Skeletal muscle cell (primary cell): ENCODE results near the gene PPARG.

Experiments
- DNase-seq: peaks from one replicate; pipeline ENCODE4 v3.0.0-alpha.2; 2010; ENCODE audit warnings: low read depth
- H3K4me3 ChIP-seq: 2 replicates; pipeline ENCODE4 v1.5.1; 2011; ENCODE audit warnings: low read depth, mild to moderate bottlenecking, control low read depth, low read length, moderate library complexity

Gene PPARG

DNA sequence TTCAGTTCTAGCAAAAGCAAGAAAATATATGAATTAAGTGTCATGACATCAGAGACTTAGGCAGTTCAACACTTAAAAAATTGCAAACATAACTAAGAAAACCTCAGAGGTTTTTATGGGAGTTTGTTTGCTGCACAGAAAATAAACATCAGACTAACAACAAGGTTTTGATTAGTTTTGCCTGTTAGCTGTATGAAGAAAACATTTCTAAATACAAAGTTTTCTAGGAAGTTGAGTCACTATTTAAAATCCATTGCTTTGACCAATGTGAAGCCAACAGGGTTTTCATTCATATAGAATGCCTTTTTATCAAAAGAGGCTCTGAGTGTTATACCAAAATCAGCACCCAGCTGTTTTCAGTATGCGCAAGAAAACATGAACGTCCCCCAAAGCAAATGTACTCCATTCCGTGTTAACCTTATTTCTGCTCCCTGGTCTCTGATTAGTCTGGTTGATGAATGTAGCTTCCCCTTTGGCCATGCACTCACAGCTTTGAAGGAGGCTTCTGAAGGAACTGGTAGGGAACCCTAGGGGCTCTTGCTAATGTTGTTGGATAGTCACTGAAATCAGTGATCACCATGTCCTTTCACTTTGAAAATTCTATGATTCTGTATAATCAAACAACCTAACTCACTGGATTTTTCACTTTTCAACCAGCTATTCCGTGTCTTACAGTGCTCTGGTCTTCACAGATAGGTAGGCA, 105.8 kb downstream of the PPARG start:
- DNase-seq, result no peak
- H3K4me3 ChIP-seq, result no peak overlapping the region

DNA sequence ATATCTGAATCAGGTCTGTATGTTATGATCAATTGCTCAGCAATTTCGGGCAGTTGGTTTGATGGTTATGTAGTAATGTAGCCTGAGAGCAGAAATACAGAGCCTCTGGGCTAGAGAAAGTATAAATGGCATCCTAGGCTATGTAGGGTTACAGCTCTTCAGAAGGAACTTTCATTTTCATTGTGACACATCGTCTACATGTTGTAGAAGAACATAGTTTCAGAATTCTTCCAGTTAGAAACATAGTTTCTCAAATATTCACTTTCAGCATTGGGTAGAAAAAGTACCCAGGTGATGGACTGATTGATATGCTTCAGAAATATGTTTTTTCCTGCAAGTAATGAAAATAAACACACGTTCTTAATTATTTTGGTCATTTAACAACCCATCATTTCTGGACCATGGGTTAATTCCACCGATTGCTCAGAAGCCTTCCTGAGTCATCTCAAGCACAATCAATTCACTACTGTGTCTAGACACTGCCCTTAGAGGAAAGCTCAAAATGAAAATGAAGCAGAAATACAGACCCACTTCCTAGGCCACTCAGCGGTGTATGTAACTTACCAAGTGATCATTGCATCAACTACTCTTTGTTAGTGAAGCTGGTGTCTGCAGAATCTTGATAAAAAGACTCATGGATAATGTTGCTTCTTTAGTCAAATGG, 106.6 kb downstream of the PPARG start:
- no peak overlapping the region for H3K4me3 ChIP-seq
- no peak for DNase-seq

DNA sequence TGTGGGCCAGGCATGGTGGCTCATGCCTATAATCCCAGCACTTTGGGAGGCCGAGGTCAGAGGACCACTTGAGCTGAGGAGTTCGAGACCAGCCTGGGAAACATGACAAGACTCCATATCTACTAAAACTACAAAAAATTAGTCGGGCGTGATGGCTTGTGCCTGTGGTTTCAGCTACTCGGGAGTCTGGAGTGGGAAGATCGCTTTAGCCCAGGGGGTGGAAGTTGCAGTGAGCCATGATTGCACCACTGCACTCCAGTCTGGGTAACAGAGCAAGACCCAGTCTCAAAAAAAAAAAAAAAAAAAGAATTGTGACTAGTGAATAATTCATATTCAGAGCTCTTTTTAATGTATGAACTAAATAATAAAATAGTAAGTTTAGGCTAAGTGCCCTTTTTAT, 107.6 kb downstream of the PPARG start:
- no peak overlapping the region for H3K4me3 ChIP-seq
- DNase-seq, result no peak

DNA sequence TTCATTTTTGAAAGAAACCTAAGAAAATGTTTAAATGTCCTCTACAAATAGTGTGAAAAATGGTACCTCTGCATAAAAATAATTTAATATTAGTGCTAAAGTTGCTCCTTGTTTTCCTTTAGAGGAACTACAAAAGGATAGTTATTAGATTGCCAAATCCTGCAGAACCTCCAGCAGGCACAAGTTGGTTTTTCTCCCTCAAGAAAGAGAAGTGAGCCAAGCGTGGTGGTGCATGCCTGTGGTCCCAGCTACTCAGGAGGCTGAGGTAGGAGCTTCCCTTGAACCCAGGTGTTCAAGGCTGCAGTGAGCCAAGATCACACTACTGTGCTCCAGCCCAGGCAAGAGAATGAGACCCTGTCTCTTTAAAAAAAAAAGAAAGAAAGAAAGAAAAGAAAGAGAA, 110.4 kb downstream of the PPARG start:
- no peak for DNase-seq
- no peak overlapping the region for H3K4me3 ChIP-seq

DNA sequence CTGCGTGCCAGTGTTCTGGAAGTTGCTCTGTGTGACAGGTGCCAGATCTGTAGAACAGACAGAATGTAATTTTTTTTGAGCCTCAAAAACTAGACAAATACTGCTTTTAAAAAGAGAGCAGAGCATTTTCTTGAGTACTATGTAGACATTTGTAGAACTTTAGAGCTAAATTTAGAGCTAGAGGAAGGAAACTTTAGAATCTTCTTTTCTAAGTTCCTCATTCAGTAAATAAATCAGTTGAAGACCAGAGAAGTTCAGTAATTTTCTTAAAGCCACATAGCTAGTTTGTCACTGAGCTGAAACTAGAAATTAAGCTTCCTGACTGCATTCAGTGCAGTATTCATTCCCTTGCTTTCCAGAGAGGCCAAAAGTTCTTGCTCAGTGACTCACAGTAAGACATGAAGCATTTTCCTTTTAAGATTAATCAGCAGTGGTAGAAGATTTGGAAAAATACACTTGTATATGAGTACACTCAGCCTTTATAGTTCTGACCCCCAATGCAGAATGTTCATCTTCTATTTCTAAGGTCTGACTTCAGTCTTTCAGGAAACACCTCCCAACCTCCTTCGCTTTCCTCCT, 111.8 kb downstream of the PPARG start:
- DNase-seq, result no peak
- no peak overlapping the region for H3K4me3 ChIP-seq

DNA sequence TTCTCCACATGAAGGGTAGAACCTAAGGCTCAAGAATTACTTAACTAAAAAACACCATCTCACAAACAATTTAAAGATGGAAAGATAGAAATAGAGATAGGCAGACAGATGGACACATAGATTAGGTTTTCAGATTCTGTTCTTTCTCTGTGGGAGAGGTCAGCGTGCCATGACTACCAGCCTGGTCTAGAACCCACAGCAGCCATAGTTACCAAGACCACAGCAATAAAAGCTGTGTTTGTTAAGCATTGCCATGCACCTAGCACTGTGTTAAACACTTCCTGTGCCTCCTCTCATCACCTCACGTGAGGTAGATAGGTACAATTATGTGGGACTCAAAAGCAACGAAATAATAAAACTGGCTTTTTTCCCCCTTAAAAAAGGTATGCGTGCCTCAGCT, 112.3 kb downstream of the PPARG start:
- no peak for DNase-seq
- no peak overlapping the region for H3K4me3 ChIP-seq

DNA sequence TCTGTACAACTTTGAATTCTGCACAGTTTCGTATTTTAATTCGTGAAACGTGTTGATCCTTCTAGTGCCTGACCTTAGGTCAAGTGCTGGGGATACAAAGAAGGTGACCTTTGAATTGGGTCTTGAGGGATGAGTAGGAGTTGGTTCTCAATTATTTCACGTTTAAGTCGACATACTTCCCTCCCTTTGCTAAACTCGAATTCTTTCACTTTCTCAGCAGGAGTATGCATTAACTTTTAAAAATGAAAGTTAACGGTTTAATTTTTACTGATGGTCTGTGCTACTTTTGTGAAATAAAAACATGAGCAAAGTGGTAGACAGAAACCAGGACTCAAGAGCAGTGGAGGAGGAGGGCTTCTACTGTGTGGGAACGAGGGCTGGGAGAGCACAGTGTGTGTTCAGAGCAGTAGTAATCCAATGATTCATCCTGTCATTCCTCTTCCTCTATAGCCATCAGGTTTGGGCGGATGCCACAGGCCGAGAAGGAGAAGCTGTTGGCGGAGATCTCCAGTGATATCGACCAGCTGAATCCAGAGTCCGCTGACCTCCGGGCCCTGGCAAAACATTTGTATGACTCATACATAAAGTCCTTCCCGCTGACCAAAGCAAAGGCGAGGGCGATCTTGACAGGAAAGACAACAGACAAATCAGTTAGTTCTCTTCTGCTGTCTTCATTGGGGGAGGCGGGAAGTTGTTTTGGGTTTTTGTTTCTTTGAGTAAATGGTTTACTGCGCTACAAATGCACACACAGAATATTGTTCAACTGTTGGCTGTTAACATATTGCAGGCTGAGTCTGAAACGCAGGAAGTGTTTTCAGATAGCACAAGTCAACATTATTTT, 116.8 kb downstream of the PPARG start:
- no peak overlapping the region for H3K4me3 ChIP-seq
- DNase-seq, result peak; percentile 70

DNA sequence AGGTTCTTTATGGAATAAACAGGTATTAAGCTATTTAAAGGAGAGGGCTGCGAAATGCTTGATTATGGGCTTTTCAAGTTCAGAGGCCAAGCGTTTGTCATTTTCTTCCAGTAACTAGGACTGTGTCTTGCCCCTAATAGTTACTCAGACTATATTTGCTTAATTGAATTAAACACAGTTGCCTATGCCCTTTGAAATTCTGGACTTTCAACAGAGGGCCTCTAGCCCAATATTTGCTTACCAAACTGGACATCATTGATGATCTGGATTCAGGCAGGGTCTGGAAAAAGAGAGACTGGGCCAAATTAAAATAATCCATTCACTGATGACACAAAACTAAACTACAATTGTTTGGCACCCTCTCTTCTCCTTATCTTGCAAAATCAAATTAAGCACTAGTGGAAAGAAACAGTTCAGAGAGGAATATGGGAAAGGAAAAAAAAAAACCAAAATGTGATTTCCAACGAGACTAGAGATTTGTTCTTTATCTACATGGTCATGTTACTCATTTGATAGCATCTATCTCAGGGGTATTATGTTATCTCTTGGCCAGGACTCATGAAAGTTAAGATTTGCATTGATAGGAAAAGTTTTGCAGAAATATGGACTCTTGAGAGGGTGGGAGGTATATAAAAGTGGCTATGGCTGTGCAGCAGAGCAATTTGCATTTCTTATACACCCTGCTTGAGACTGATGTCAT, 120.3 kb downstream of the PPARG start:
- no peak overlapping the region for H3K4me3 ChIP-seq

DNA sequence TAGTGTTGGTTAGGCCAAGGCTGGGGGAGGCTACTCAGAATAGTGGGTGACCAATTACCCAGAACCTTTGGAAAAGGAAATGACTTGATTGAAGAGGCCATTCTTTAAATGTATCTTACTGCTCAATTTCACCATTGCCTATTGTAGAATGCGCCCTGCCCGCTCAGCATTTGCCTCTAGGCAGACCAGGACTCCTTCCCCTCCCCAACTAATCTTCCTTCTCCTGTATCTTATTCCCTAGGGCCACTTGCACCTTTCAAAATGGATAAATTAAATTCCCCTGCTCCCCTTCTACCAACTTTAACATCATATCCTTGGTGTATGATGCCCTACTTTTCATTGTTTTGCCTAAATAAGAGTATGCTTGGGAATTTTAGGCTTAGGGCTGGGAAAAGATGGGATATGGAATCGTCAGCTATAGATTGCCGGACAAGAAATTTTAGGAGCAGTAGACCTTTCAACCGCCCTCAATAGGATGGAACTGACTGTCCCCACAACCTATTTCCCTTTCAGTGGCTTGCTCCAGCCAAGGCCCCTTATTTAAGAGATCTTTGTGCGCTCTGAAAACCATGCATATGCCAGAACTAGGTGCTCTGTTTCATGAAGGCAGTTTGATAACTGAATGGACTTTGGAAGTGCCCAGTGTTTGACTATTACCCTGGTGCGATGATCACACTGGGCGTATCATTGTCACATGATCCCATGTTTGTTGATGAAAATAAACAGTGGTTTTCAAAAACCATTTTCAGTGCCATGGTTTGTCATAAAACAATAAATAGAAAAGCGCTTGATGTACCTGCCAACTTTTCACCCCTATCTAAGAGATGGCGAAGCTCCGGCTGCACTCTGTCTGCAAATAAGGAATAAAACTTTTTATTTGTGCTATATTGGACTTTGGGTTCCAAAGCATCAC, 121.1 kb downstream of the PPARG start:
- no peak for DNase-seq

More for the DNA sequence above, 120.3 kb downstream of the PPARG start:
- no peak for DNase-seq

DNA sequence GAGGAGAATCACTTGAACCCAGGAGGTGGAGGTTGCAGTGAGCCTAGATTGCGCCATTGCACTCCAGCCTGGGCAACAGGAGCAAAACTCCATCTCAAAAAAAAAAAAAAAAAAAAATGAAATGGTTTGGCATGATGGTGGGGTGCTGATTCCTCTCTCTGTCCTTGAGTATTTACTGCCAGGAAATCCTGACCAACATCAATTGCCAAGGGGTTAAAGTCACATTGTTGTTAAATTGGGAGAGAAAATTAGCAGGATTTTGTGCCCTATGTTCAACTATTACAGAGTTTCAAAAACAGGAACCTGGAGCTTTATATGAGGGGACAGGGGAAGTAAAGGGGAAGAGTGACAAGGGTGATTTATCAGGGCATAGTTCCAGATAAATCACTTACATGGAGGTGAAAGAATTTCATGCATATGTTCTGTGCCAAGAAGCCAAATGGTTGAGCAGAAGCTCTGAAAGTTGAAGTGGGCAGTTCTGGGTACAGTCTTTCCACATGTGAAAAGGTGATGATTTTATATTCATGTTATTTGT, 124.9 kb downstream of the PPARG start:
- no peak overlapping the region for H3K4me3 ChIP-seq
- DNase-seq, result no peak

More for the DNA sequence above, 121.1 kb downstream of the PPARG start:
- H3K4me3 ChIP-seq, result no peak overlapping the region

DNA sequence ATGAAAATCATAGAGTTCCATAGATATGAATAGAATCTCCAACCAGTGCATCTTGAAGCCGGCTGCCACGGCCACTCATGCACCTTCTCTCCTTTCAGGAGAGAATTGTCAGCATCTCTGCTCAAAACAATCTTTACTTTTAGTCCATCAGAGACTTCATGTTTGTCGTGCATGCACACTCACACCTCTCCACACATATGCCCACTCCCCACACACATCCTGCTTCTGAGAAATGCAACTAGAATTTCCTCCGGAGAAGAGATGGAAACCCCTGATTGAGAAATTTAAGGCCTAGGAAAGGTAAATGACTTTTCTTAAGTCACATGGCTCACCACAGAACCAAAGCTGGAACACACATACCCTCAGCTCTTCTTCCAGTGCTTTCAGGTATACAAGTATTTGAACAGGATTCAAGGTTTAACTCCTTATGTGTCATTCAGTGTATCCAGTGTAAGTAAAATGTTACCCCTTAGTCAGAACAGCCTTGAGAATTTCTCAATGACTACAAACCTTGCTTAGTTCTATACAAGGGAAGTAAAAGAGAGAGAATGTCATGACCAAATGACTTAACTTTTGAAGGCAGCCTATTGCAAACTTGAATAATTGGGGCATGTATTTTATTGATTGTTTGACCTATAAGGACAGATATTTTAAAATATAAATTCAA, 126.3 kb downstream of the PPARG start:
- no peak for DNase-seq
- H3K4me3 ChIP-seq, result no peak overlapping the region

DNA sequence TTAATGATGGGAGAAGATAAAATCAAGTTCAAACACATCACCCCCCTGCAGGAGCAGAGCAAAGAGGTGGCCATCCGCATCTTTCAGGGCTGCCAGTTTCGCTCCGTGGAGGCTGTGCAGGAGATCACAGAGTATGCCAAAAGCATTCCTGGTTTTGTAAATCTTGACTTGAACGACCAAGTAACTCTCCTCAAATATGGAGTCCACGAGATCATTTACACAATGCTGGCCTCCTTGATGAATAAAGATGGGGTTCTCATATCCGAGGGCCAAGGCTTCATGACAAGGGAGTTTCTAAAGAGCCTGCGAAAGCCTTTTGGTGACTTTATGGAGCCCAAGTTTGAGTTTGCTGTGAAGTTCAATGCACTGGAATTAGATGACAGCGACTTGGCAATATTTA, 127.9 kb downstream of the PPARG start:
- H3K4me3 ChIP-seq, result no peak overlapping the region
- no peak for DNase-seq

DNA sequence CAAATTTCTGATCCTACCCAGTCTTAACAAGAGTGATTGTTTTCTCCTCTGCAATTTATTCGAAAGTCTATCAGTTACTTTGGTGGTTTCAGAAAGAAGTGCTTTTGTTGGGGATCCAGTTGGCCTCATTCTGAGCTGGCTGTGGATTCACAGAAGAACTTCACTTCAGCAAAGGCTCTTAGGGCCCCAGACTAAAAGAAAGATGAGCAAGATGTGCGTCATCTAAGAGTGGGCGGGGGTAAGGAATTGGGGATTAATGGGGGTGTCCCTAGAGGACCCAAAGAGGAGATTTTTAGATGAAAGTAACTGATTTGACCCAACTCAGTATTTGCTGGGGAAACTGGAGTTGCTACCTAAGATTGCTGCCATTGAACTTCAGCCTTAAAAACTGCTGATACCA, 131.5 kb downstream of the PPARG start:
- DNase-seq, result no peak
- H3K4me3 ChIP-seq, result no peak overlapping the region

DNA sequence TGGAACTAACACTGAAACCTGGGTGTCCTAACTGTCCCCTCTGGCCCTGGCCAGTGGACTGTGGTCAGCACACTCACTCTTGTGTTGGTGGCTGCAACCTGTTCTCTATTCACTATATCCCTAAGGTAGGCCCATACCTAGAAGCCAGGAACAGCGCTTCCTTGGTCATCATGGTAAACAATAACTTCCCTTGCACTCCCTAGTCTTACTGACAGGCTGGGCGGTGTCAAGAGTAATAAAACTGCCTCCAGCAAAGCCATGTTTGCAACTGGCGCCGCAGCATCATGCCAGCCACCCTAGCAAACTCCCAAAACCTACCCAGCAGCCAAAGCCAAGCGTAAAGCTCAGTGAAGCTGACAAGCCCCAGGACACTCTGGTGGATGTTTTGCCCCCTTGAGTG, 132.3 kb downstream of the PPARG start:
- DNase-seq, result no peak
- H3K4me3 ChIP-seq, result no peak overlapping the region

DNA sequence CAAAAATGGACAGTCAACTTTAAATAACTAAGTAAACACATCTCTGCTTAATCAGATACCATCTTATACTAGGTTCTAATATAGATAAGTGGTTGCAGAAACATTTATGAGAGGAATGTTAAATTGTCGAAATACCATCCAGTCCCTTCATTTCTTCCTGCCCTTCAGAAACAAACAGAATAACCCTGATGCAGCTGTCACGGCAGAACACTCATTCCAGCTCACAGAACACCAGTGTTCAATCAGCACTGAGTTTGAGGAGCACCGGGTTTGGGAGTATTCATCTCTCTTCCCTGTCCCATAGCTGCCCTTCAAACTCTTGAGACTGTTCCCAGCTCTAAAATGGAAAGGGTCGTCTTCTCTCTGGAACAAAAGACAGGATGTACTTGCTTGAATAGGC, 134.3 kb downstream of the PPARG start:
- H3K4me3 ChIP-seq, result no peak overlapping the region
- no peak for DNase-seq

DNA sequence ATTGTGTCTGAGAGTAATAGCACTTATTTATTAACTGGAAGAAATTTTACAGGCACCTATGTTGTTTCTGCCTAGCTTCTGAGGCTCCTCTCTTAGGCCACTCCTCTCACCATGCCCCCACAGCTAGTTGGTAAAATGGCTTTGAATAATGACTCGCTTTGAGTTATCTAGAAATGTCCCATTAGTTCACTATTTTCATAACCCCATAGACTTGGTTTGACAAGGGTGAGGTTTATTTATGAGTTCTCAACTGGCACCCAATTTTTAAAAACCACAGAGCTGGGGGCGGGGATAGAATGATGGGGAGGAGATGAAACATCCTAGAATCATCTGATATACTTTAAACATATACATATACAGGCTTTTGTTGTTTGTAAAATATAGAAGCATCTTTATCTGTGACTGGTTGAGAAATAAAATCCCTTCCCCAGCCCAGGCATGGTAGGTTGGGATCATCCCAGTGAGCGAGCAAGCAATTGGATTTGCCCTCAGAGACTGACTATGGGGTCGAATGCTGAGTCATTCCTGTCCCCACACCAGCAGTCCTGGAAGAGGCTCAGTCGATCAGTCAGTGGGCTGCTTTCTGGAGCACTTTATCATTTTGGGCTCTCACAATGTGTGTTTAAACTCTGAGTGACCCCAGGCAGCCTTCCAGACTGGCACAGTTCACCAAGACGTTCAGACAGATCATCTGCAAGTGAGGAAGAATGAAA, 135.2 kb downstream of the PPARG start:
- H3K4me3 ChIP-seq, result no peak overlapping the region
- peak; percentile 56 for DNase-seq

DNA sequence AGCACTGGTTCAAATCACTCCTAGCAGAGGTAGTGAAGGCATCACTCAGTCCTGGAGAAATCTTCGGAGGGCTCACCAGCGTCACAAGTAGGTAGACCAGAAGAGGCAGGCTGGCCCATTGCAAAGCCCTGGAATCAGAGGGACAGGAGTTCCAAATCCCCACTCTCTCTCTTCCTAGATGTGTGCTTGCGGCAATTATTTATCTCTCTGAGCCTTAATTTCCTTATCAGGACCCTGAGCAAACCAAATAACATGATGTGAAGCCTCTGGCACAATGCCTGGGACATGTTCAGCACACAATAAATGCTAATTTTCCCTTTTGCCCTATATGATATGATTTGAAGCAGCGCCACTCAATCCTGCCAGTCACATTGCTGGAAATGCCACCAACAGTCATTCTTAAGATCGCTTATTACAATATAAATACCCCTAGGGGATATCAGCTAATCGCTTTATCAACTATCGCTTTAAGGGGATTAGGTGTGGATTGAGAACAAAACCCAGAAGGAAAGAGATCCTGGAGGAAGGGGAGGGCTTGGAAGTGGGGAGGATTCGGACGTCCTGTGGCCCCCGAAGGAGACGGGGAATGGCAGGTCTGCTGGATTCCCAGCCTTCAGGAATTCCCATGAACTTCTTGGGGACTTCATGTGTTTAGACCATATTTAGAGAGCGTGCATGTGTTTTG, 135.9 kb downstream of the PPARG start:
- DNase-seq, result no peak
- H3K4me3 ChIP-seq, result no peak overlapping the region
